KMS-11 (cell line): ENCODE data around the gene KCNE3.

Experiments used
- H2AFZ ChIP-seq: fragments of 200-600 bp; sonication (generic); 2 replicates; pipeline ENCODE4 v1.6.1; 2016; ENCODE audit warnings: antibody characterized with exemption, mixed run types, low read depth
- H3K27ac ChIP-seq: fragments of 200-600 bp; sonication (generic); 2 replicates; pipeline ENCODE4 v1.6.1; 2016; ENCODE audit warnings: mild to moderate bottlenecking, mixed run types
- H3K27me3 ChIP-seq: fragments of 200-600 bp; sonication (generic); 2 replicates; pipeline ENCODE4 v1.6.1; 2017; ENCODE audit warnings: mild to moderate bottlenecking, low read depth, mixed run types, moderate library complexity; ENCODE audit not compliant: insufficient read depth
- H3K36me3 ChIP-seq: fragments of 200-600 bp; sonication (generic); 2 replicates; pipeline ENCODE4 v1.6.1; 2017; ENCODE audit warnings: mild to moderate bottlenecking, mixed run types; ENCODE audit not compliant: insufficient read depth
- H3K4me1 ChIP-seq: fragments of 200-600 bp; sonication (generic); 2 replicates; pipeline ENCODE4 v1.6.1; 2016; ENCODE audit warnings: mild to moderate bottlenecking, low read depth, mixed run types; ENCODE audit not compliant: poor library complexity, severe bottlenecking
- H3K4me2 ChIP-seq: fragments of 200-600 bp; sonication (generic); 2 replicates; pipeline ENCODE4 v1.7.0; 2016; ENCODE audit warnings: mild to moderate bottlenecking, mixed run types
- H3K4me3 ChIP-seq: fragments of 200-600 bp; sonication (generic); IDR thresholded peaks from 2 replicates; pipeline ENCODE4 v1.6.1; 2017; ENCODE audit warnings: low read depth, low read length, mixed read lengths; ENCODE audit not compliant: insufficient read depth
- H3K79me2 ChIP-seq: fragments of 200-600 bp; sonication (generic); 2 replicates; pipeline ENCODE4 v1.6.1; 2016; ENCODE audit warnings: low read depth, mixed run types; ENCODE audit not compliant: insufficient read depth
- H3K9ac ChIP-seq: fragments of 200-600 bp; sonication (generic); 2 replicates; pipeline ENCODE4 v1.6.1; 2016; ENCODE audit warnings: mild to moderate bottlenecking, mixed run types
- H4K20me1 ChIP-seq: fragments of 200-600 bp; sonication (generic); 2 replicates; pipeline ENCODE4 v1.6.1; 2016; ENCODE audit warnings: mild to moderate bottlenecking, mixed run types; ENCODE audit not compliant: insufficient read depth
- CTCF ChIP-seq: fragments of 200-600 bp; sonication (generic); conservative IDR thresholded peaks from 2 replicates; pipeline ENCODE4 v1.6.1; 2017; ENCODE audit warnings: low read depth, mild to moderate bottlenecking, antibody characterized with exemption, low read length, moderate library complexity, mixed read lengths

KCNE3 gene

DNA sequence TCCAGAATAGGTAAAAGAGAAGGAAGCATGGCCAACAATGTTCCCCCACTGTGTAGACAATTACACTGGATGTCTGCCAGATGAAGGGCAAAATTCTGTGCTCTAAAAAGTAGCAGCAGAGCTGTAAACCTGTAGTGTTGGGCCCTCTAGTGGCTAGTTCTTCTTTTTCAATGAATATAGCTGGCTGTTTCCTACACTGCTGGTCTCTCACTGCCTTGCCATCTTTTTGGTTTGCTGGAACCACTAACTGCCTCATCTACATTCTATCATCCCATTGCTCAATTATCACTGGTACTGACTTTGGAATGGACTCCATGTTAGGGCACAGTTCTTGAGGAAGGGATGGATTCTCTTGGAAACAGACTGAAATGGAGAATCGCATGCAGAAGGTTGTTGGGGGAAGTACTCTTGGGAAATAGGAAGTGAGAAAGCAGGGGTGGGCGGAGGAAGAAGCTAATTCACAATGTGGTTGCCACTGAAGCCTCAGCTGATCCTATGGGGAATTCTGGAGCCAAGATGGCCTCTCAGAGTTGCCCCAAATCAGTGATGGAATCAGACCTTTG lies 17.9 kb downstream of the KCNE3 start:
- H2AFZ ChIP-seq = 0 out of 2 replicates have a peak overlapping the region, but pooled peaks have one; percentile 11
- no peaks in the 10 kb centered on the region for H3K79me2 ChIP-seq
- H3K4me3 ChIP-seq = no peak overlapping the region
- H3K36me3 ChIP-seq = no peaks in the 10 kb centered on the region
- H3K4me2 ChIP-seq = no peak overlapping the region
- no peaks in the 10 kb centered on the region for H3K4me1 ChIP-seq
- H3K27ac ChIP-seq = no peak overlapping the region
- no peaks in the 10 kb centered on the region for H3K27me3 ChIP-seq
- no peaks in the 10 kb centered on the region for H4K20me1 ChIP-seq
- peak; percentile 79 for TF ChIP-seq CTCF
- no peak overlapping the region for H3K9ac ChIP-seq

DNA sequence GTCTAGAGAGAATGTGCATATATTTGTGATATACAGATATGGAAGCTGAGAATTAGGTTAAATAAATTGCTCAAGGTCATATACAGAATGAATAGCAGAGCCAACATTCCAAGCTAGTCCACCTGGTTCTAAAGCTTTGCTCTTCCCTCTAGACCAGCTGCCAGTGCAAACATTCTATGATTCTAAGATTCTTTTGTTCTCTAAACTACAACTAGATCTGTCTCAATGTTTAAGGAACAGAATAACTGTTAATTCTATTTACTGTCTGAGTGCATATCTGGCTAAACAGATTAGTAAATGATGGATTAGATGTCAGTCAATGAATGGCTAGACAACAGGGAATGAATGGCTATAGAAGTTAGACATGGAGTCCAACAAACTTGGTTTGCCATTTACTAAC lies 19.6 kb downstream of the KCNE3 start:
- no peaks in the 10 kb centered on the region for H3K79me2 ChIP-seq
- H4K20me1 ChIP-seq = no peaks in the 10 kb centered on the region
- no peak overlapping the region for H3K9ac ChIP-seq
- no peak overlapping the region for H3K4me3 ChIP-seq
- H3K4me1 ChIP-seq = no peaks in the 10 kb centered on the region
- no peak for TF ChIP-seq CTCF
- H2AFZ ChIP-seq = no peak overlapping the region
- no peaks in the 10 kb centered on the region for H3K27me3 ChIP-seq
- no peak overlapping the region for H3K4me2 ChIP-seq
- H3K27ac ChIP-seq = no peak overlapping the region
- no peaks in the 10 kb centered on the region for H3K36me3 ChIP-seq

GRCh38 chr11:74446532-74446938 lies 20.8 kb downstream of the KCNE3 start:
- Histone ChIP-seq H2AFZ (no peak overlapping the region), H3K27ac (no peak overlapping the region), H3K79me2 (no peaks in the 10 kb centered on the region), H3K4me3 (no peak overlapping the region), H3K9ac (no peak overlapping the region), H3K4me2 (no peak overlapping the region), H3K4me1 (no peaks in the 10 kb centered on the region), H3K27me3 (no peaks in the 10 kb centered on the region), H4K20me1 (no peaks in the 10 kb centered on the region), H3K36me3 (no peaks in the 10 kb centered on the region)
- TF ChIP-seq CTCF = no peak

GRCh38 chr11:74444173-74444826 lies 23.0 kb downstream of the KCNE3 start:
- no peak overlapping the region for H3K4me3 ChIP-seq
- no peaks in the 10 kb centered on the region for H3K79me2 ChIP-seq
- no peak overlapping the region for H2AFZ ChIP-seq
- no peak overlapping the region for H3K4me2 ChIP-seq
- no peaks in the 10 kb centered on the region for H3K4me1 ChIP-seq
- no peak for TF ChIP-seq CTCF
- no peaks in the 10 kb centered on the region for H4K20me1 ChIP-seq
- no peaks in the 10 kb centered on the region for H3K27me3 ChIP-seq
- H3K36me3 ChIP-seq = no peaks in the 10 kb centered on the region
- no peak overlapping the region for H3K9ac ChIP-seq
- H3K27ac ChIP-seq = no peak overlapping the region
